ENCODE measurements around the gene HBA1.
A peak's percentile ranks its signal among the peaks of the same experiment; 100 is the strongest.
"Not testable (repeated sequence)": the region's sequence is repeated elsewhere in the genome, so short reads cannot be mapped to it uniquely, and the experiment has no call there.

The HBA1 gene

DNA sequence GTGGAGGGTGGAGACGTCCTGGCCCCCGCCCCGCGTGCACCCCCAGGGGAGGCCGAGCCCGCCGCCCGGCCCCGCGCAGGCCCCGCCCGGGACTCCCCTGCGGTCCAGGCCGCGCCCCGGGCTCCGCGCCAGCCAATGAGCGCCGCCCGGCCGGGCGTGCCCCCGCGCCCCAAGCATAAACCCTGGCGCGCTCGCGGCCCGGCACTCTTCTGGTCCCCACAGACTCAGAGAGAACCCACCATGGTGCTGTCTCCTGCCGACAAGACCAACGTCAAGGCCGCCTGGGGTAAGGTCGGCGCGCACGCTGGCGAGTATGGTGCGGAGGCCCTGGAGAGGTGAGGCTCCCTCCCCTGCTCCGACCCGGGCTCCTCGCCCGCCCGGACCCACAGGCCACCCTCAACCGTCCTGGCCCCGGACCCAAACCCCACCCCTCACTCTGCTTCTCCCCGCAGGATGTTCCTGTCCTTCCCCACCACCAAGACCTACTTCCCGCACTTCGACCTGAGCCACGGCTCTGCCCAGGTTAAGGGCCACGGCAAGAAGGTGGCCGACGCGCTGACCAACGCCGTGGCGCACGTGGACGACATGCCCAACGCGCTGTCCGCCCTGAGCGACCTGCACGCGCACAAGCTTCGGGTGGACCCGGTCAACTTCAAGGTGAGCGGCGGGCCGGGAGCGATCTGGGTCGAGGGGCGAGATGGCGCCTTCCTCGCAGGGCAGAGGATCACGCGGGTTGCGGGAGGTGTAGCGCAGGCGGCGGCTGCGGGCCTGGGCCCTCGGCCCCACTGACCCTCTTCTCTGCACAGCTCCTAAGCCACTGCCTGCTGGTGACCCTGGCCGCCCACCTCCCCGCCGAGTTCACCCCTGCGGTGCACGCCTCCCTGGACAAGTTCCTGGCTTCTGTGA, at the start of gene HBA1:
TSS of gene HBA1 (plus strand) at position 204 of the 906 bp plus-strand sequence. CDS start at position 241, 37 bp downstream.
- DNase-seq (ENCODE audit: low read depth, low spot score) = not testable (repeated sequence)

- no peak for DNase-seq (ENCODE audit: low read depth, low spot score)
Measured at GRCh38 chr16:129075-129474, 47.4 kb upstream of the HBA1 start.

DNA sequence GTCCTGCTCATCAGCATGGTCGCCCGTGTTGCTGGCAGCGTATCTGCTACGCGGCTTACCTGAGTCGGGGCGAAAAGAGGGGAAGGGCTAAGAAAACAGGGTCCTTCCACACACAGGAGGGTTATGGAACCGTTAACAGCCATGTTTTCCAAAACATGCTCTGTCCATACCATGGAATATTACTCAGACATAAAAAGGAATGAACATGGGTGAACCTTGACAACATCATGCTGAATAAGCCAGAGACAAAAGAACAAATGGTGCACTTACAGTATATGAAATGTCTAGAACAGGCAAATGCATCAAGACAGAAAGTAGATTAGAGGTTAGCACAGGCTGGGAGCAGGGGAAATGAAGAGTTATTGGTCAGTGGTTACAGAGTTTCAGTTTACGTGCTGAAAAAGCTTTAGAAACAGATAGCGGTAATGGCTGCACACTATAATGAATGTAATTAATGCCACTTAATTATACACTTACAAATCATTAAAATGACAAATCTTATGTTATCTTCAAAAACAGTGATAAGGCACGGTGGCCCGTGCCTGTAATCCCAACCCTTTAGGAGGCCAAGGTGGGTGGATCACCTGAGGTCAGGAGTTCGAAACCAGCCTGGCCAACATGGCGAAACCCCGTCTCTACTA, 45.8 kb upstream of the HBA1 start:
- no peak for DNase-seq (ENCODE audit: low read depth, low spot score)

DNA sequence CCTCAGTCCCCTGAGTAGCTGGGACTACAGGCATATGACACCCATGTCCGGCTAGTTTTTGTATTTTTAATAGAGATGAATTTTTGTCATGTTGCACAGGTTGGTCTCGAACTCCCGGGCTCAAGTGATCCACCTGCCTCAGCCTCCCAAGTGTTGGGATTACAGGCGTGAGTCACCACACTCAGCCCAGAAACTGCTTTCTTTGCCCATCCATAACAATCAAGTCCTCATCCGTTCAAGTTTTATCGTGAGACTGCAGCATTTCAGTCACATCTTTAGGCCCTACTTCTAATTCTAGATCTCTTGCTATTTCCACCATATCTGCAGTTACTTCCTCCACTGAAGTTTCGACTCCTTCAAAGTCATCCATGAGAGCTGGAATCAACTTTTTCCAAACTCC, 44.4 kb upstream of the HBA1 start:
- DNase-seq (ENCODE audit: low read depth, low spot score) = no peak

- DNase-seq (ENCODE audit: low read depth, low spot score) = no peak
Measured at GRCh38 chr16:133716-134115, 42.8 kb upstream of the HBA1 start.

- peak; percentile 8 for DNase-seq (ENCODE audit: low read depth, low spot score)
Measured at GRCh38 chr16:138049-138417, 38.4 kb upstream of the HBA1 start.

GRCh38 chr16:140175-140857, 36.2 kb upstream of the HBA1 start:
- DNase-seq (ENCODE audit: low read depth, low spot score) = no peak

- no peak for DNase-seq (ENCODE audit: low read depth, low spot score)
Measured at GRCh38 chr16:142405-142967, 34.0 kb upstream of the HBA1 start.

DNA sequence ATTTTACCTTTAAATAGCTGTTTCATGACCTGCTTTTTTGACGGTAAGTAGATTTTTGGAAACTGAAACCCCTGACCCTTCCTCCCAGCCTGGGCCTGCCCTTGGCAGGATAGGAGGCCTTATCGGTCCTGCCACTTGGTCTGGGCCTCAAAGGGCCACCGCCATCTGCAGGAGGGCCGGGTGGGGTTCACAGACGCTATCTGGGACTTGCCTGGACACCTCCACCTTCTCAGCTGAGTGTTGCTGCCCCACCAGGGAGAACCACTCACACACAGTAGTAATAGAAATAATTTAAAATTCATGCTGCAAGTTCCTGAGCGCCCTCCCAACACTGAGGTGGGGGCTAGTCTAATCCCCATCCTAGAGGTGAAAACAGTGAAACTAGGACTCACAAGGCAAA, 33.4 kb upstream of the HBA1 start:
- DNase-seq (ENCODE audit: low read depth, low spot score) = no peak

GRCh38 chr16:143456-143855, 33.0 kb upstream of the HBA1 start:
- DNase-seq (ENCODE audit: low read depth, low spot score) = no peak

- DNase-seq (ENCODE audit: low read depth, low spot score) = no peak
Measured at GRCh38 chr16:144797-145252, 31.7 kb upstream of the HBA1 start.

GRCh38 chr16:146646-147045, 29.8 kb upstream of the HBA1 start:
- no peak for DNase-seq (ENCODE audit: low read depth, low spot score)

DNA sequence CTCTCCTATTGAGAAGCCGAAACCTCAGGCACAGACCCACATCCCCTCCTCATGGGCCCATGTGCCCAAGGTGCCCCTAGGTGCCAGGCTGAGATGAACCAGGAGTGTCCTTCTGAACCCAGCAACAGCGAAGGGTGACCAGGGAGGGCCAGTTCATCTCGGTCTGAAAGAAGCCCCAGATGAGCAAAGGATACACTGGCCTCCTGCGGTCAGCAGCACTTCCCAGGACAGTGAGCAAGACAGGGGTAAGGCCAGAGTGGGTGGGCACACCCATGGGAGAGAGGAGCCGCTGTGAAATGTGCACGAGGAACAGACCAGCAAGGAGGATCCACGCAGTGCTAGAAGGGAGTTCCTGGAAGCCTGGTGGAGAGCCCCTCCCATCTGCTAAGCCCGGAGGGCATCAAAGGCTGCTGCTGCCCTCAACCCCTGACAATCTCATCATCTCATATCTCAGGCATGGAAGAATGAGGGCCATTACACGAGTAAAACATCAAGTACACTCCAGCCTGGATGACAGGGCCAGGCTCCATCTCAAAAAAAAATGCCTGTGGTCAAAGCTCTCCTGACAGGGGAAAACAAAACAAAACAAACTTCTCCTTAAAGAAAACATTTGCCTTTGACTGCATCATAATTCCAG, 27.3 kb upstream of the HBA1 start:
- no peak for DNase-seq (ENCODE audit: low read depth, low spot score)

DNA sequence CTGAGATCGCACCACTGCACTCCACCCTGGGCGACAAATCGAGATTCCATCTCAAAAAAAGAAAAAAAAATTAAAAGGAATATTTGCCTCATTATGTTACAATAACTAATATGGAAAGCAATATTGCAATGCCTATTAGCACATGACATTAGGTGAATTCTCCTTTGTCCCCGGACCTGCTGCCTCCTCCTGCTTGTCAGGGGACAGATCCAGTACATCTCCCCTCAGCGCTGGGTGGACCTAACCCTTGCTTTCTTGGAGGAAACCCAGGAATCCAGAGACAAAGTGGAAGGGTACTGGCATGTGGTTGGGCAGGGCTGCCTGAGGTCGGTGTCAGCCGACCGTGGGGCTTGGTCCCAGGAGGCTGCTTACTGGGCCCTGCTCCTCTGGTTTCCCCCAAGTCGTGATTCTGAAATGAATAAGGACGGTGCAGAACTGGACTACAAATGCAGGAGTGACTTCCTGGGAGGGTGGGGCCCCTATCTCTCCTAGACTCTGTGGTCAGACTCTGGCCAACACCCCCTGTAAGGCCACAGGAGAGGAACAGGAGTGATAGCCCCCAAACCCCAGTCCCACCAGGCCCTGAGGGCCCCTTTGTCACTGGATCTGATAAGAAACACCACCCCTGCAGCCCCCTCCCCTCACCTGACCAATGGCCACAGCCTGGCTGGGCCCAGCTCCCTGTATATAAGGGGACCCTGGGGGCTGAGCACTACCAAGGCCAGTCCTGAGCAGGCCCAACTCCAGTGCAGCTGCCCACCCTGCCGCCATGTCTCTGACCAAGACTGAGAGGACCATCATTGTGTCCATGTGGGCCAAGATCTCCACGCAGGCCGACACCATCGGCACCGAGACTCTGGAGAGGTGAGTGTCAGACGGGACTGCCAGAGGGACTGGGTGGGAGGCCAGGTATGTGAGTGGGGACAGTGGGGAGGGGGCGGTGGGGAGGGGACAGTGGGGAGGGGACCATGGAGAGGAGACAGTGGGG, 24.0 kb upstream of the HBA1 start, which contains the start of gene HBZ:
TSS of gene HBZ (plus strand) at position 504 of the 988 bp plus-strand sequence. CDS start at position 770, 266 bp downstream.
- no peak for DNase-seq (ENCODE audit: low read depth, low spot score)

- DNase-seq (ENCODE audit: low read depth, low spot score) = not testable (repeated sequence)
Measured at GRCh38 chr16:153129-153521, 23.4 kb upstream of the HBA1 start.

GRCh38 chr16:153550-154216, 22.8 kb upstream of the HBA1 start:
- not testable (repeated sequence) for DNase-seq (ENCODE audit: low read depth, low spot score)

DNA sequence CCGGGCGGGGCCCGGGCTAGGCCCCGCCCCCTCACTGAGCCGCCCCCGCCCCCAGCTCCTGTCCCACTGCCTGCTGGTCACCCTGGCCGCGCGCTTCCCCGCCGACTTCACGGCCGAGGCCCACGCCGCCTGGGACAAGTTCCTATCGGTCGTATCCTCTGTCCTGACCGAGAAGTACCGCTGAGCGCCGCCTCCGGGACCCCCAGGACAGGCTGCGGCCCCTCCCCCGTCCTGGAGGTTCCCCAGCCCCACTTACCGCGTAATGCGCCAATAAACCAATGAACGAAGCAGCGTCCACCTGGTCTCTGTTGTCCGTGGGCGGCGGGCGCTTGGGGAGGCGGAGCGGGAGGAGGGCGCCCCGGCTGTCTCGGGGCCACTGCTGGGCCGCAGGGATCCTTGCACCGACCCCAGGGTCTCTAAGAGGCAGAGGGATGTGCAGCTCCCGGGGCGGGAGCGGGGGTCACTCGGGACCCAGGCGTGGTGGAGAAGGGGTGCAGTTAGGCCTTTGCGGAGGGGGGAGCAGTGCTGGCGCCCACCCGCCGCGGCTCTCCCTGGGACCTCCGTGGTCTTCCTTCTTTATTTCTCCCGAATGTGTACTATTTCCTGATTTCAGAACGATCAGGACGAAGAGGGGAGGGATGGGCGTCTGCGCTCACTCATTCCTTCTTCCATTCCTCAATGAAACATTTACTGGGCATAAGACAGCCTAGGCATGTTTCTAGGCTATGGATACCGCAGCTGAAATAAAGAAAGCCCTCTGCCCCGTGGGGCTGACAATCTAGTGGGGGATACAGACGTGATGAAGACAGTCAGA, 22.1 kb upstream of the HBA1 start:
- no peak for DNase-seq (ENCODE audit: low read depth, low spot score)

DNA sequence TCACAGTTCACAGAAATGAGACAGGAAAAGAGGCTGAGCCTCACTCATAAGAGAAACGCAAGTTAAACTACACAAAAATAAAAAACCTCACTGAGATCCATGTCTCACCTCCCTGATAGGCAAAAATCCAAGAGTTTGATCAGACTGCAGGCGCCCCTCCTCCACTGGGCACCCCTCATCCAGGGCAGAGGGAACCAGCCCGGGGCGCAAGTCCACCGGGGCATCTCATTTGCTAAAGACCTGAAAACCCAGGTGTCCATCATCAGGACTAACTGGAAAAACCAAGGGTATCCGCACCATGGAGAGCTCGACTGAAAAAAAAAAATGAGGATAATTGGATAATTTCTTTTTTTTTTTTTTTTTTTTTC, 21.5 kb upstream of the HBA1 start:
- no peak for DNase-seq (ENCODE audit: low read depth, low spot score)

Data from activated CD4-positive, CD25-positive, alpha-beta regulatory T cell treated with anti-CD3 and anti-CD28 coated beads, Interleukin-2, amount 50 U/mL, for 16 hours (primary cell).